Activated CD8-positive, alpha-beta T cell treated with anti-CD3 and anti-CD28 coated beads for 36 hours (primary cell): ENCODE results near the gene B3GALT6. TPM values are rescaled to one million over a fixed set of nuclear protein-coding genes. Genes with fewer than 3 reads are reported as not detected.

Experiments
- ATAC-seq: fragments of 200-7000 bp; cut with Tn5 transposase; one replicate; pipeline ENCODE4 v1.10.0; 2021; ENCODE audit warnings: mild to moderate bottlenecking, moderate library complexity
- CTCF ChIA-PET: fragments of 350-600 bp; sonication (Branson Sonifier 250); formaldehyde crosslinking; loops from one replicate; lab custom pipeline; 2021; ENCODE audit warnings: antibody characterized with exemption; lab: Charles Lee
- POLR2A ChIA-PET: fragments of 350-600 bp; sonication (Branson Sonifier 250); formaldehyde crosslinking; loops from one replicate; lab custom pipeline; 2021; ENCODE audit warnings: antibody characterized with exemption; lab: Charles Lee
- DNase-seq: peaks from one replicate; pipeline ENCODE4 v3.0.0-alpha.2; 2020
- H3K27ac Mint-ChIP-seq: one replicate; pipeline ENCODE4 v1.8.0; 2021; ENCODE audit warnings: mild to moderate bottlenecking, mixed read lengths
- H3K27me3 Mint-ChIP-seq: one replicate; pipeline ENCODE4 v1.8.0; 2021; ENCODE audit warnings: mixed read lengths
- H3K36me3 Mint-ChIP-seq: one replicate; pipeline ENCODE4 v1.8.0; 2021; ENCODE audit warnings: low read depth, mixed read lengths
- H3K4me1 Mint-ChIP-seq: one replicate; pipeline ENCODE4 v1.8.0; 2021; ENCODE audit warnings: low read depth, mixed read lengths
- H3K4me3 Mint-ChIP-seq: one replicate; pipeline ENCODE4 v1.8.0; 2021; ENCODE audit warnings: mild to moderate bottlenecking, moderate library complexity, mixed read lengths
- H3K9me3 Mint-ChIP-seq: one replicate; pipeline ENCODE4 v1.8.0; 2021; ENCODE audit warnings: mixed read lengths
- CTCF ChIP-seq: fragments of 200-600 bp; IDR thresholded peaks from one replicate; pipeline ENCODE4 v1.8.0; 2022; ENCODE audit warnings: antibody characterized with exemption, mild to moderate bottlenecking
- intact Hi-C: fragments of 100-400 bp; cut with micrococcal nuclease; formaldehyde crosslinking; loops from one replicate; pipeline ENCODE4 v1.10.0; 2022
- total RNA-seq, 2 experiments: library from RNA; stranded (reverse); gene quantifications; one replicate each; pipeline ENCODE4 v1.2.3, GENCODE V29; 2021

The B3GALT6 gene
- total RNA-seq, 2 experiments from 2014 or later = 13.1 to 14.3 TPM

DNA sequence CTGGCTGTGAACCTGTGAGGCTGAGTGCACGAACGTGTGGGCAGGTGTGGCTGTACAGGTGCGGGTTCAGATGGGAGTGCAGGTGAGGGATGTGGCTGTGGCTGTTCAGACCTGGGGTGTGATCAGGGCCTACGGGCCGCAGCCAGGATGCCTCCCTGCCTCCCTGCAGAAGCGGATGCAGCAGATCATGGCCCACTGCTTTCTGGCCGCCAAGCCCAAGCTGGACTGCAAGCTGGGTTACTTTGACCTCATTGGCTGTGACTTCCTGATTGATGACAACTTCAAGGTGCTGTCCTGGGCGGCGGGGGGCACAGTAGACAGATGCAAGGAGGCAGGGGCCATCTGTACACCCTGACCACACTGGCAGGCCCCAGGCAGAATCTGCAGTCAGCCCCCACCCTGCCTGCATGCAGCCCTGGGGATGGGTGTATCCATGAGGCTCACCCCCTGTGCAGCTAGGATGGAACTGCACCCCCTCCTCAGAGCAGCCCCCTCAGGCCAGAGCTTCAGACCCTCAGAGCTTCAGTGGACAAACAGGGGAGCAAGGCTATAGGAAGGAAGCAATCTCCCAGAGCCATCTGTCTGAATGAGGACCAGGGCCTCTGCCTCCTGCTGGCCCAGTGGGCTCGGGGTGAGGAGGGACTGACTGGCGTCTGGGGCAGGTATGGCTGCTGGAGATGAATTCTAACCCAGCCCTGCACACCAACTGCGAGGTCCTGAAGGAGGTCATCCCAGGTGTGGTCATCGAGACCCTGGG is 35.4 kb upstream of the B3GALT6 start:
- ChIA-PET CTCF (no interaction called here), POLR2A (interaction anchor here (1.0 to 2.1 kb wide), 6 partner anchors 8 to 25 kb away, joined by 3 to 6 read pairs (median 4); no protein-coding TSS in a partner anchor)
- no peak for DNase-seq
- peaks cover 16% of the 10 kb centered on the region for H3K9me3 Mint-ChIP-seq
- TF ChIP-seq CTCF = no peak
- no peak overlapping the region for H3K27ac Mint-ChIP-seq
- H3K27me3 Mint-ChIP-seq = no peaks in the 10 kb centered on the region
- peaks cover 14% of the 10 kb centered on the region for H3K4me1 Mint-ChIP-seq
- ATAC-seq = no peak
- intact Hi-C loops = no loop called here
- peaks cover 4% of the 10 kb centered on the region for H3K36me3 Mint-ChIP-seq
- no peak overlapping the region for H3K4me3 Mint-ChIP-seq

DNA sequence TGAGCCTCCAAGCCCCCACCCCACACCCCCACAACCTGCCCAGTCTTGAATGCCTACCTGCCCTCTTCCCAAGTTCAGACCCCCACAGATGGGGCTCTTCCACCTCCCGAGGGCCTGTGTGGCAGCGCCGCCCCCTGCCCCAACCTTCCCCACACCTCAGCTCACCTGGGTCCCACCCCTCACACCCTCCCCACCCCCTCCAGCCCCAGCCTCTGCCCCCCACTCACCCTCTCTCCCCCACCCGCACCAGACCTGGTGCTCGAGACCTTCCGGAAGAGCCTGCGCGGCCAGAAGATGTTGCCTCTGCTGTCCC is 34.9 kb upstream of the B3GALT6 start:
- peaks cover 11% of the 10 kb centered on the region for H3K9me3 Mint-ChIP-seq
- TF ChIP-seq CTCF = no peak
- H3K4me1 Mint-ChIP-seq = peaks cover 14% of the 10 kb centered on the region
- intact Hi-C loops = no loop called here
- no peak for ATAC-seq
- H3K4me3 Mint-ChIP-seq = no peak overlapping the region
- H3K27me3 Mint-ChIP-seq = no peaks in the 10 kb centered on the region
- POLR2A ChIA-PET = no interaction called here
- no peak for DNase-seq
- peaks cover 4% of the 10 kb centered on the region for H3K36me3 Mint-ChIP-seq
- CTCF ChIA-PET = no interaction called here
- no peak overlapping the region for H3K27ac Mint-ChIP-seq

- Mint-ChIP-seq H3K36me3 (peaks cover 4% of the 10 kb centered on the region), H3K27me3 (no peaks in the 10 kb centered on the region), H3K4me3 (no peak overlapping the region), H3K9me3 (peaks cover 10% of the 10 kb centered on the region), H3K4me1 (peaks cover 14% of the 10 kb centered on the region), H3K27ac (no peak overlapping the region)
- TF ChIP-seq CTCF = no peak
- no peak for ATAC-seq
- intact Hi-C loops = no loop called here
- POLR2A ChIA-PET = interaction anchor here (1.0 kb wide), 1 partner anchor 28 kb away, joined by 3 read pairs; no protein-coding TSS in a partner anchor
- DNase-seq = no peak
- CTCF ChIA-PET = interaction anchor here (1.1 kb wide), 1 partner anchor 11 kb away, joined by 3 read pairs; no protein-coding TSS in a partner anchor
Measured at GRCh38 chr1:1197551-1198422, 34.2 kb upstream of the B3GALT6 start.

DNA sequence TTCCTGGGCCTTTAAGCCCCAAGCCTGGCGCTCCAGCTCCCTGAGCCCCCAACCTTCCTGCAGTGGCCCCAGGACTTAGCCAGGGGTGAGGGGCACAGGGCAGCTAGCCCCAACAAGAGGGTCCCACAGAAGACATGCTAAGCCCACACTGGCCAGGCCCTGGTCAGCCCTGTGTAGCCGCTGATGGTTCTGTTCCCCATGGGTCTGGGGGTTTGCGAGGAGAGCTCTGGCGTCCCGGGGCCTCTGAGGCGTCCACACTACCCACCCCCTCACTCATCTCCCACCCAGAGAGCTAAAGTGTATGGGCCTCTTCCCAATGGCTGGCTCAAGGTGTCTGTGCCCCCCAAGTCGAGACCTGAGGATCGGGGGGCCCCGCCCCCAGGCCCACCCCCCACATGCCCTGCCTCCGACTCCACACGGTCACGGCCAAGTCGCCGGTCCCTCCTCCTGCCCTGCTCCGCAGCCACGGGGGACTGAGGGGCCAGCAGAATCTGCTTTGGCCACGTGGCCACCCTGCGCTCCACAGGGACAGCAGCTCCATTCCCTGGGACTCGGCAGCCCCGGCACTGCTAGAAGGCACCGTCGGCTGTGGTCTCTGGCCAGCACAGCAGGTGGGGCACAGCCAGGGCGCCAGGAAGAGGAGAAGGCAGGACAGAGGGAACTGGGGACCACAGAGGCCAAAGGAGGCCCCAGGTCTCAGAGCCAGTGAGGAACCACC is 33.5 kb upstream of the B3GALT6 start:
- POLR2A ChIA-PET = interaction anchor here (1.0 to 1.2 kb wide), 3 partner anchors 9 to 57 kb away, joined by 3 read pairs; no protein-coding TSS in a partner anchor
- peaks cover 4% of the 10 kb centered on the region for H3K36me3 Mint-ChIP-seq
- CTCF ChIA-PET = interaction anchor here (1.1 to 2.5 kb wide), 2 partner anchors 10 to 76 kb away, joined by 3 to 8 read pairs; no protein-coding TSS in a partner anchor
- no peak for TF ChIP-seq CTCF
- no peak overlapping the region for H3K4me3 Mint-ChIP-seq
- H3K9me3 Mint-ChIP-seq = peaks cover 10% of the 10 kb centered on the region
- intact Hi-C loops = no loop called here
- ATAC-seq (no peak), DNase-seq (no peak)
- H3K27me3 Mint-ChIP-seq = no peaks in the 10 kb centered on the region
- H3K4me1 Mint-ChIP-seq = peaks cover 14% of the 10 kb centered on the region
- H3K27ac Mint-ChIP-seq = no peak overlapping the region
